HCT116 (cell line): ENCODE measurements around the gene SPI1. TPM values are rescaled to one million over a fixed set of nuclear protein-coding genes. Genes with fewer than 3 reads are reported as not detected.
A peak's percentile ranks its signal among the peaks of the same experiment; 100 is the strongest.

Experiments
- ATAC-seq: fragments of 200-7000 bp; cut with Tn5 transposase; 2 replicates; pipeline ENCODE4 v1.9.1; 2020; ENCODE audit warnings: mild to moderate bottlenecking, moderate library complexity
- BruUV-seq: library from RNA; stranded (reverse); fragments of 400-500 nt; replicated peaks from 2 replicates; lab custom pipeline; 2021; lab: Mats Ljungman, UMichigan
- CTCF ChIA-PET: fragments of 300-600 bp; sonication (Branson Sonifier 250); formaldehyde crosslinking; loops from one replicate; lab custom pipeline; 2021; ENCODE audit warnings: antibody characterized with exemption; lab: Charles Lee
- POLR2A ChIA-PET: fragments of 300-600, 350-600 bp; sonication (Branson Sonifier 250); formaldehyde crosslinking; loops from one replicate; lab custom pipeline; 2021; ENCODE audit warnings: antibody characterized with exemption; lab: Charles Lee
- RAD21 ChIA-PET, 2 experiments: fragments of 300-600 bp; sonication (Branson Sonifier 250); formaldehyde crosslinking; loops; one replicate each; lab custom pipeline; 2023; ENCODE audit warnings: low total read pairs in 2 of 2; ENCODE audit not compliant: uncharacterized antibody in 2 of 2, unreplicated experiment in 2 of 2, low non-redundant PET in 1 of 2; lab: Charles Lee
- DNase-seq: peaks from one replicate; pipeline ENCODE4 v3.0.0-alpha.2; 2010; ENCODE audit warnings: low read depth, low spot score
- H2AFZ ChIP-seq: fragments of 200-600 bp; shearing (Covaris generic), sonication (generic); 2 replicates; pipeline ENCODE4 v1.6.1; 2017; ENCODE audit warnings: low read depth, mixed run types, mixed read lengths, antibody characterized with exemption, low read length; ENCODE audit not compliant: poor library complexity, severe bottlenecking
- H3K27ac ChIP-seq: 2 replicates; pipeline ENCODE4 v1.5.1; 2012; ENCODE audit warnings: low read depth, low read length
- H3K27me3 ChIP-seq: fragments of 200-600 bp; sonication (generic); 2 replicates; pipeline ENCODE4 v1.6.1; 2016; ENCODE audit warnings: mixed run types, low read length, mixed read lengths; ENCODE audit not compliant: insufficient read depth
- H3K36me3 ChIP-seq, 2 experiments: fragments of 200-500 bp in 1 of 2; fragments of 200-600 bp in 1 of 2; sonication (Bioruptor generic) in 1 of 2; sonication (generic) in 1 of 2; 2 replicates each; pipeline versions ENCODE4 v1.5.1 to v1.6.1; 2014 to 2016; ENCODE audit warnings: low read length in 2 of 2, inconsistent platforms in 1 of 2, mixed read lengths in 1 of 2, mixed run types in 1 of 2; ENCODE audit not compliant: insufficient read depth in 2 of 2, control insufficient read depth in 1 of 2
- H3K4me1 ChIP-seq, 2 experiments: fragments of 200-600 bp in 1 of 2; sonication (generic) in 1 of 2; 2 replicates each; pipeline versions ENCODE4 v1.5.1 to v1.6.1; 2012 to 2017; ENCODE audit warnings: low read length in 2 of 2, inconsistent platforms in 1 of 2, mild to moderate bottlenecking in 1 of 2, mixed read lengths in 1 of 2, mixed run types in 1 of 2, moderate library complexity in 1 of 2; ENCODE audit not compliant: insufficient read depth in 2 of 2, control insufficient read depth in 1 of 2
- H3K4me2 ChIP-seq: fragments of 200-600 bp; sonication (generic); 2 replicates; pipeline ENCODE4 v1.6.1; 2017; ENCODE audit warnings: mixed run types, low read length, mixed read lengths
- H3K4me3 ChIP-seq, 2 experiments: fragments of 200-600 bp in 1 of 2; sonication (generic) in 1 of 2; replicated peaks in 1 of 2; 2 replicates each; pipeline ENCODE4 v1.5.1; 2011 to 2016; ENCODE audit warnings: low read length in 2 of 2, control low read depth in 1 of 2, low read depth in 1 of 2, mild to moderate bottlenecking in 1 of 2, mixed read lengths in 1 of 2, mixed run types in 1 of 2
- H3K79me2 ChIP-seq: fragments of 200-600 bp; sonication (generic); 2 replicates; pipeline ENCODE4 v1.6.1; 2017; ENCODE audit warnings: mild to moderate bottlenecking, mixed run types, low read length, moderate library complexity, mixed read lengths; ENCODE audit not compliant: insufficient read depth
- H3K9ac ChIP-seq: fragments of 200-600 bp; sonication (generic); 2 replicates; pipeline ENCODE4 v1.6.1; 2016; ENCODE audit warnings: low read length, mixed read lengths
- H3K9me2 ChIP-seq: fragments of 200-600 bp; sonication (generic), shearing (Covaris generic); 2 replicates; pipeline ENCODE4 v1.6.1; 2017; ENCODE audit warnings: mixed run types, mild to moderate bottlenecking, moderate library complexity; ENCODE audit not compliant: insufficient read depth
- H3K9me3 ChIP-seq, 2 experiments: fragments of 200-500 bp in 1 of 2; fragments of 200-600 bp in 1 of 2; sonication (Bioruptor generic) in 1 of 2; sonication (generic) in 1 of 2; 2 replicates each; pipeline ENCODE4 v1.6.1; 2014 to 2017; ENCODE audit warnings: low read length in 2 of 2, mixed read lengths in 2 of 2, inconsistent platforms in 1 of 2, low read depth in 1 of 2, mild to moderate bottlenecking in 1 of 2, mixed run types in 1 of 2, moderate library complexity in 1 of 2; ENCODE audit not compliant: control insufficient read depth in 1 of 2, insufficient read depth in 1 of 2
- H4K20me1 ChIP-seq: fragments of 200-600 bp; sonication (generic), shearing (Covaris generic); 2 replicates; pipeline ENCODE4 v1.6.1; 2017; ENCODE audit warnings: mixed run types, mild to moderate bottlenecking, moderate library complexity; ENCODE audit not compliant: insufficient read depth
- CBX3 ChIP-seq: IDR thresholded peaks from 2 replicates; pipeline ENCODE4 v1.6.1; 2012; ENCODE audit warnings: low read depth
- CEBPB ChIP-seq: IDR thresholded peaks from 2 replicates; pipeline ENCODE4 v1.6.1; 2012; ENCODE audit warnings: low read depth
- EGR1 ChIP-seq: IDR thresholded peaks from 2 replicates; pipeline ENCODE4 v1.6.1; 2012; ENCODE audit warnings: low read depth
- ELF1 ChIP-seq: IDR thresholded peaks from 2 replicates; pipeline ENCODE4 v1.6.1; 2012; ENCODE audit warnings: low read depth, borderline replicate concordance
- EZH2 ChIP-seq: fragments of 200-600 bp; sonication (generic); IDR thresholded peaks from 2 replicates; pipeline ENCODE4 v1.6.1; 2017; ENCODE audit warnings: antibody characterized with exemption, mixed run types
- EZH2phosphoT487 ChIP-seq: fragments of 200-600 bp; IDR thresholded peaks from 2 replicates; pipeline ENCODE4 v1.6.1; 2018; ENCODE audit warnings: antibody characterized with exemption, borderline replicate concordance
- FOSL1 ChIP-seq: IDR thresholded peaks from 2 replicates; pipeline ENCODE4 v1.6.1; 2012; ENCODE audit warnings: low read depth
- JUND ChIP-seq: IDR thresholded peaks from 2 replicates; pipeline ENCODE4 v1.6.1; 2012
- RAD21 ChIP-seq: IDR thresholded peaks from 2 replicates; pipeline ENCODE4 v1.6.1; 2012; ENCODE audit warnings: low read depth, mild to moderate bottlenecking
- SP1 ChIP-seq: IDR thresholded peaks from 2 replicates; pipeline ENCODE4 v1.6.1; 2012; ENCODE audit warnings: low read depth
- intact Hi-C: fragments of 100-400 bp; cut with micrococcal nuclease; formaldehyde crosslinking; loops from 2 replicates; pipeline ENCODE4 v1.10.0; 2022
- total RNA-seq: library from RNA; stranded (reverse); gene quantifications from one replicate; pipeline ENCODE4 v1.2.1, GENCODE V29; 2021; ENCODE audit not compliant: unreplicated experiment
- TF ChIP-seq, protein P1 (sequence below): IDR thresholded peaks from 2 replicates; pipeline ENCODE4 v1.6.1; 2012
- TF ChIP-seq, protein P2 (sequence below): IDR thresholded peaks from 2 replicates; pipeline ENCODE4 v1.6.1; 2012; ENCODE audit warnings: low read depth
- TF ChIP-seq, protein P3 (sequence below): IDR thresholded peaks from 2 replicates; pipeline ENCODE4 v1.6.1; 2012

The SPI1 gene
- total RNA-seq, 1 experiment from 2014 or later, result 0.32 TPM

DNA sequence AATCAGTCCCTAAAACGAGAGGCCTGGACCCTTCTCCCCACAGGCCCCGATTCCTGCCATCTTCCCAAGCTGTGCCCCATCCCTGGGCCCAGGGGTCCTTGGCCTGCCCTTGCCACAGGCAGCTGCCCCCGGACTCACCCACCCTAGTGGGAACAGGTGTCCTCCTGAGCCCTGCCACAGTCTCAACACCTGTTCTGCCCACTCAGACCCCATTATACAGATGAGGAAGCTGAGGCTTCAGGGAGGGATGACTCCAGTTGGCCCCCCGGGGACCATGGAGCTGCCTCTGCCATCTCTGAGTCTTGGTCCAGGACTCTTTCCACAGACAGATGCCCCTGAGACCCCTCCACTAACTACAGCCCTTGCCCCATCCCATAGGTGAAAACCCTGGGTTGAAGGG lies 41.8 kb downstream of the SPI1 start:
- H4K20me1 ChIP-seq, result no peaks in the 10 kb centered on the region
- H3K9me2 ChIP-seq, result no peaks in the 10 kb centered on the region
- no TSS peak for BruUV-seq
- peak overlapping the region; percentile 16; the same call in 1 of the 2 replicates for H3K9ac ChIP-seq
- ChIA-PET CTCF (interaction anchor here (1.5 kb wide), 1 partner anchor 18 kb away, joined by 3 read pairs; no protein-coding TSS in a partner anchor), RAD21 (no interaction called here), POLR2A (no interaction called here)
- H3K27me3 ChIP-seq, result no peaks in the 10 kb centered on the region
- H3K36me3 ChIP-seq, result no peaks in the 10 kb centered on the region
- H3K9me3 ChIP-seq, result no peaks in the 10 kb centered on the region
- H3K27ac ChIP-seq, result 0 out of 2 replicates have a peak overlapping the region, but pooled peaks have one; percentile 13
- ATAC-seq, result no peak
- no peak overlapping the region for H2AFZ ChIP-seq
- H3K4me2 ChIP-seq, result peak overlapping the region; percentile 63
- TF ChIP-seq, protein P1, sequence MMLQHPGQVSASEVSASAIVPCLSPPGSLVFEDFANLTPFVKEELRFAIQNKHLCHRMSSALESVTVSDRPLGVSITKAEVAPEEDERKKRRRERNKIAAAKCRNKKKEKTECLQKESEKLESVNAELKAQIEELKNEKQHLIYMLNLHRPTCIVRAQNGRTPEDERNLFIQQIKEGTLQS, result no peak
- no peak for DNase-seq
- no peaks in the 10 kb centered on the region for H3K79me2 ChIP-seq
- intact Hi-C loops, result no loop called here
- 0 out of 4 replicates have a peak overlapping the region, but pooled peaks of 1 of the 2 experiments have one; percentile 8 for H3K4me3 ChIP-seq
- peaks cover 6 to 14% of the 10 kb centered on the region in 2 experiments; a peak in 3 of 4 replicates for H3K4me1 ChIP-seq

DNA sequence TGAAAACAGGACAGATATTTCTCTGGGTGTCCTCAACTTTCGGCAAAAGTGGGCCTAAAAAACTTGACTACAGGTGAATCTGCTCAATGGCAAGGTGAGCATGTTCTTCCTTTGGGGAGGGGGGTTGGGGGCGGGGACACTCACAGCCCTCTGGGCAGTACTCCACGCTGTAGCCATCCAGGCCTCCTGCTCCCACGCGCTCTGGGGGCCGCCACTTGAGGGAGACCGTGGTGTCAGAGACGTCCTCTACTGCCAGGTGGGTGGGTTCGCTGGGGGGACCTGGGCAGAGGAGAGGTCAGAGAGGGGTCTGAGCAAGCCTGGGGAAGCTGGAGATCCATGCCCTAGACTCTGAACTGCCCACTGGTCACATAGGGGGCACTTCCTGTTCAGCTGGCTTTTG lies 42.6 kb downstream of the SPI1 start:
- BruUV-seq, result no TSS peak
- TF ChIP-seq, protein P2, sequence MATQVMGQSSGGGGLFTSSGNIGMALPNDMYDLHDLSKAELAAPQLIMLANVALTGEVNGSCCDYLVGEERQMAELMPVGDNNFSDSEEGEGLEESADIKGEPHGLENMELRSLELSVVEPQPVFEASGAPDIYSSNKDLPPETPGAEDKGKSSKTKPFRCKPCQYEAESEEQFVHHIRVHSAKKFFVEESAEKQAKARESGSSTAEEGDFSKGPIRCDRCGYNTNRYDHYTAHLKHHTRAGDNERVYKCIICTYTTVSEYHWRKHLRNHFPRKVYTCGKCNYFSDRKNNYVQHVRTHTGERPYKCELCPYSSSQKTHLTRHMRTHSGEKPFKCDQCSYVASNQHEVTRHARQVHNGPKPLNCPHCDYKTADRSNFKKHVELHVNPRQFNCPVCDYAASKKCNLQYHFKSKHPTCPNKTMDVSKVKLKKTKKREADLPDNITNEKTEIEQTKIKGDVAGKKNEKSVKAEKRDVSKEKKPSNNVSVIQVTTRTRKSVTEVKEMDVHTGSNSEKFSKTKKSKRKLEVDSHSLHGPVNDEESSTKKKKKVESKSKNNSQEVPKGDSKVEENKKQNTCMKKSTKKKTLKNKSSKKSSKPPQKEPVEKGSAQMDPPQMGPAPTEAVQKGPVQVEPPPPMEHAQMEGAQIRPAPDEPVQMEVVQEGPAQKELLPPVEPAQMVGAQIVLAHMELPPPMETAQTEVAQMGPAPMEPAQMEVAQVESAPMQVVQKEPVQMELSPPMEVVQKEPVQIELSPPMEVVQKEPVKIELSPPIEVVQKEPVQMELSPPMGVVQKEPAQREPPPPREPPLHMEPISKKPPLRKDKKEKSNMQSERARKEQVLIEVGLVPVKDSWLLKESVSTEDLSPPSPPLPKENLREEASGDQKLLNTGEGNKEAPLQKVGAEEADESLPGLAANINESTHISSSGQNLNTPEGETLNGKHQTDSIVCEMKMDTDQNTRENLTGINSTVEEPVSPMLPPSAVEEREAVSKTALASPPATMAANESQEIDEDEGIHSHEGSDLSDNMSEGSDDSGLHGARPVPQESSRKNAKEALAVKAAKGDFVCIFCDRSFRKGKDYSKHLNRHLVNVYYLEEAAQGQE, result no peak
- no peak for TF ChIP-seq EGR1
- no peak for TF ChIP-seq RAD21
- TF ChIP-seq CEBPB, result no peak
- TF ChIP-seq EZH2, result no peak
- no peak for TF ChIP-seq JUND
- no peak for TF ChIP-seq EZH2phosphoT487
- no peak for TF ChIP-seq CBX3
- no peak for TF ChIP-seq FOSL1
- TF ChIP-seq, protein P1, result no peak
- no peak for TF ChIP-seq SP1
- TF ChIP-seq, protein P3, sequence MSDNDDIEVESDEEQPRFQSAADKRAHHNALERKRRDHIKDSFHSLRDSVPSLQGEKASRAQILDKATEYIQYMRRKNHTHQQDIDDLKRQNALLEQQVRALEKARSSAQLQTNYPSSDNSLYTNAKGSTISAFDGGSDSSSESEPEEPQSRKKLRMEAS, result no peak
- TF ChIP-seq ELF1, result no peak
- TF ChIP-seq, all 23 proteins: peak for 0
- POLR2A ChIA-PET, result no interaction called here
- H3K4me3 ChIP-seq, result no peak overlapping the region
- DNase-seq (no peak), ATAC-seq (no peak)
- H3K9me2 ChIP-seq, result no peaks in the 10 kb centered on the region
- no peak overlapping the region for H2AFZ ChIP-seq
- H3K4me1 ChIP-seq, result peaks cover 6 to 14% of the 10 kb centered on the region in 2 experiments; a peak in 3 of 4 replicates
- no peak overlapping the region for H3K4me2 ChIP-seq
- no peak overlapping the region for H3K27ac ChIP-seq
- CTCF ChIA-PET, result interaction anchor here (1.5 kb wide), 1 partner anchor 19 kb away, joined by 3 read pairs; no protein-coding TSS in a partner anchor
- H3K27me3 ChIP-seq, result no peaks in the 10 kb centered on the region
- no peaks in the 10 kb centered on the region for H4K20me1 ChIP-seq
- no peak overlapping the region for H3K9ac ChIP-seq
- intact Hi-C loops, result no loop called here
- no peaks in the 10 kb centered on the region for H3K79me2 ChIP-seq
- RAD21 ChIA-PET, result no interaction called here
- H3K9me3 ChIP-seq, result no peaks in the 10 kb centered on the region
- no peaks in the 10 kb centered on the region for H3K36me3 ChIP-seq
